Karpas-422 (cell line): ENCODE data around the gene GAMT. TPM values are rescaled to one million over a fixed set of nuclear protein-coding genes. Genes with fewer than 3 reads are reported as not detected.

Experiments used
- DNase-seq: peaks from one replicate; pipeline ENCODE4 v3.0.0-alpha.2; 2015
- H2AFZ ChIP-seq: fragments of 200-600 bp; sonication (generic); 2 replicates; pipeline ENCODE4 v1.6.1; 2014; ENCODE audit warnings: antibody characterized with exemption, low read length, mixed read lengths
- H3K27ac ChIP-seq: fragments of 200-600 bp; sonication (generic); 2 replicates; pipeline ENCODE4 v1.5.1; 2014; ENCODE audit warnings: mild to moderate bottlenecking, low read length, moderate library complexity
- H3K27me3 ChIP-seq: fragments of 200-600 bp; sonication (generic); 2 replicates; pipeline ENCODE4 v1.6.1; 2014; ENCODE audit warnings: low read length, mixed read lengths
- H3K36me3 ChIP-seq: fragments of 200-600 bp; sonication (generic); 2 replicates; pipeline ENCODE4 v1.6.1; 2014; ENCODE audit warnings: low read length, mixed read lengths; ENCODE audit not compliant: insufficient read depth
- H3K4me1 ChIP-seq: fragments of 200-600 bp; sonication (generic); 2 replicates; pipeline ENCODE4 v1.6.1; 2014; ENCODE audit warnings: mild to moderate bottlenecking, low read length, mixed read lengths
- H3K4me2 ChIP-seq: fragments of 200-600 bp; sonication (generic); 2 replicates; pipeline ENCODE4 v1.6.1; 2014; ENCODE audit warnings: low read length, low read depth, mild to moderate bottlenecking; ENCODE audit not compliant: poor library complexity, severe bottlenecking
- H3K4me3 ChIP-seq: fragments of 200-600 bp; sonication (generic); 2 replicates; pipeline ENCODE4 v1.5.1; 2014; ENCODE audit warnings: mild to moderate bottlenecking, antibody characterized with exemption, low read length, mixed read lengths
- H3K79me2 ChIP-seq: fragments of 200-600 bp; sonication (generic); 2 replicates; pipeline ENCODE4 v1.6.1; 2014; ENCODE audit warnings: mild to moderate bottlenecking, low read length, mixed read lengths
- H3K9ac ChIP-seq: fragments of 200-600 bp; sonication (generic); 2 replicates; pipeline ENCODE4 v1.6.0; 2014; ENCODE audit warnings: low read length
- H3K9me2 ChIP-seq: fragments of 200-600 bp; sonication (generic), shearing (Covaris generic); replicated peaks from 2 replicates; pipeline ENCODE4 v1.6.0; 2014; ENCODE audit warnings: mild to moderate bottlenecking, low read length, moderate library complexity; ENCODE audit not compliant: insufficient read depth
- H3K9me3 ChIP-seq: fragments of 300-700, 200-600 bp; sonication (generic); 2 replicates; pipeline ENCODE4 v1.6.1; 2014; ENCODE audit warnings: low read length, mixed read lengths
- H4K20me1 ChIP-seq: fragments of 200-600 bp; sonication (generic); 2 replicates; pipeline ENCODE4 v1.6.1; 2014; ENCODE audit warnings: mild to moderate bottlenecking, antibody characterized with exemption, low read length, low read depth; ENCODE audit not compliant: insufficient read depth
- total RNA-seq: library from RNA; depleted of rRNA; stranded (reverse); fragments of >200 nt; shearing (Covaris generic); gene quantifications from 2 replicates; pipeline ENCODE4 v1.2.3, GENCODE V29; 2014; ENCODE audit warnings: low replicate concordance

GAMT gene
- total RNA-seq, 1 experiment from 2014 or later: 63.7 TPM

GRCh38 chr19:1384085-1384462 is 17.3 kb downstream of the GAMT start:
- peak; percentile 50 for DNase-seq
- Histone ChIP-seq H3K9me2 (no peaks in the 10 kb centered on the region), H3K4me1 (peaks cover 11% of the 10 kb centered on the region), H3K27ac (peak overlapping the region; percentile 8), H3K4me2 (peak overlapping the region; percentile 76), H2AFZ (no peak overlapping the region), H4K20me1 (no peaks in the 10 kb centered on the region), H3K9me3 (no peaks in the 10 kb centered on the region), H3K4me3 (peak overlapping the region; percentile 77), H3K36me3 (peaks cover 4% of the 10 kb centered on the region; the same call in 1 of the 2 replicates), H3K9ac (peak overlapping the region; percentile 94), H3K27me3 (no peaks in the 10 kb centered on the region), H3K79me2 (peaks cover 23% of the 10 kb centered on the region)

- Histone ChIP-seq H3K79me2 (peaks cover 23% of the 10 kb centered on the region), H3K36me3 (no peaks in the 10 kb centered on the region), H3K4me3 (peak within 1 kb of the TSS; percentile 77), H4K20me1 (no peaks in the 10 kb centered on the region), H3K27ac (peak within 1 kb of the TSS; percentile 8), H2AFZ (no peak within 1 kb of the TSS), H3K27me3 (no peaks in the 10 kb centered on the region), H3K4me1 (peaks cover 11% of the 10 kb centered on the region), H3K9ac (peak within 1 kb of the TSS; percentile 94), H3K9me3 (no peaks in the 10 kb centered on the region), H3K9me2 (no peaks in the 10 kb centered on the region), H3K4me2 (peak within 1 kb of the TSS; percentile 76)
- peak; percentile 97 for DNase-seq
Observed at GRCh38 chr19:1383312-1384084, 17.8 kb downstream of the GAMT start, which contains the start of gene NDUFS7. Gene NDUFS7, plus strand, starts transcription at chr19:1383907. Its CDS starts 20 bp downstream, at chr19:1383927.

GRCh38 chr19:1383017-1383311 is 18.4 kb downstream of the GAMT start:
- Histone ChIP-seq H2AFZ (no peak overlapping the region), H3K4me3 (peak overlapping the region; percentile 40; the same call in 1 of the 2 replicates), H3K4me1 (peaks cover 11% of the 10 kb centered on the region)

GRCh38 chr19:1382250-1382649 is 19.1 kb downstream of the GAMT start:
- Histone ChIP-seq H3K4me3 (no peak overlapping the region), H3K36me3 (no peaks in the 10 kb centered on the region), H2AFZ (no peak overlapping the region), H3K9me3 (no peaks in the 10 kb centered on the region), H3K27ac (no peak overlapping the region), H3K9me2 (no peaks in the 10 kb centered on the region), H3K79me2 (peaks cover 23% of the 10 kb centered on the region), H3K4me1 (peaks cover 11% of the 10 kb centered on the region), H3K9ac (no peak overlapping the region), H3K4me2 (no peak overlapping the region), H4K20me1 (no peaks in the 10 kb centered on the region), H3K27me3 (no peaks in the 10 kb centered on the region)
- DNase-seq: no peak

More at GRCh38 chr19:1383017-1383311, 18.4 kb downstream of the GAMT start:
- Histone ChIP-seq H3K79me2 (peaks cover 23% of the 10 kb centered on the region), H3K27ac (no peak overlapping the region), H3K9me3 (no peaks in the 10 kb centered on the region), H3K36me3 (no peaks in the 10 kb centered on the region), H3K4me2 (peak overlapping the region; percentile 48), H3K9ac (peak overlapping the region; percentile 44; the same call in 1 of the 2 replicates), H3K9me2 (no peaks in the 10 kb centered on the region), H3K27me3 (no peaks in the 10 kb centered on the region), H4K20me1 (no peaks in the 10 kb centered on the region)
- no peak for DNase-seq

- H3K4me3 ChIP-seq: no peak overlapping the region
- no peak overlapping the region for H3K9ac ChIP-seq
- H3K79me2 ChIP-seq: peaks cover 13% of the 10 kb centered on the region
- H2AFZ ChIP-seq: no peak overlapping the region
- no peaks in the 10 kb centered on the region for H3K27me3 ChIP-seq
- no peaks in the 10 kb centered on the region for H3K9me3 ChIP-seq
- no peak overlapping the region for H3K4me2 ChIP-seq
- H3K9me2 ChIP-seq: no peaks in the 10 kb centered on the region
- DNase-seq: no peak
- peaks cover 9% of the 10 kb centered on the region for H3K4me1 ChIP-seq
- no peak overlapping the region for H3K27ac ChIP-seq
- H3K36me3 ChIP-seq: no peaks in the 10 kb centered on the region
- no peaks in the 10 kb centered on the region for H4K20me1 ChIP-seq
Observed at GRCh38 chr19:1379961-1380489, 21.3 kb downstream of the GAMT start.

- Histone ChIP-seq H3K9ac (no peak overlapping the region), H3K4me2 (no peak overlapping the region), H2AFZ (no peak overlapping the region)
Observed at GRCh38 chr19:1379126-1379905, 22.0 kb downstream of the GAMT start.

GRCh38 chr19:1377965-1378785 is 23.2 kb downstream of the GAMT start:
- H2AFZ ChIP-seq: no peak overlapping the region
- 0 out of 2 replicates have a peak, but pooled peaks cover 4% of the 10 kb centered on the region for H3K36me3 ChIP-seq
- H3K4me1 ChIP-seq: peaks cover 3% of the 10 kb centered on the region; the same call in 1 of the 2 replicates
- H3K9me2 ChIP-seq: no peaks in the 10 kb centered on the region
- H3K79me2 ChIP-seq: no peaks in the 10 kb centered on the region
- no peak overlapping the region for H3K4me3 ChIP-seq
- H3K4me2 ChIP-seq: no peak overlapping the region
- no peaks in the 10 kb centered on the region for H4K20me1 ChIP-seq
- H3K27me3 ChIP-seq: no peaks in the 10 kb centered on the region
- H3K27ac ChIP-seq: no peak overlapping the region
- H3K9me3 ChIP-seq: no peaks in the 10 kb centered on the region
- H3K9ac ChIP-seq: no peak overlapping the region
- no peak for DNase-seq

More at GRCh38 chr19:1379126-1379905, 22.0 kb downstream of the GAMT start:
- no peak overlapping the region for H3K4me3 ChIP-seq
- H3K27me3 ChIP-seq: no peaks in the 10 kb centered on the region
- DNase-seq: no peak
- H3K36me3 ChIP-seq: no peaks in the 10 kb centered on the region
- H3K27ac ChIP-seq: no peak overlapping the region
- no peaks in the 10 kb centered on the region for H4K20me1 ChIP-seq
- no peaks in the 10 kb centered on the region for H3K9me3 ChIP-seq
- H3K4me1 ChIP-seq: peaks cover 3% of the 10 kb centered on the region; the same call in 1 of the 2 replicates
- H3K9me2 ChIP-seq: no peaks in the 10 kb centered on the region
- peaks cover 6% of the 10 kb centered on the region for H3K79me2 ChIP-seq
